Activated CD8-positive, alpha-beta memory T cell treated with anti-CD3 and anti-CD28 coated beads, Interleukin-2, amount 50 U/mL, for 48 hours (primary cell): ENCODE data around the gene PTPRG.

ENCODE experiments used
- DNase-seq: peaks from one replicate; pipeline ENCODE4 v3.0.0-alpha.2; 2020

PTPRG gene

GRCh38 chr3:61663356-61664104, 102.2 kb downstream of the PTPRG start:
- DNase-seq: no peak

- DNase-seq: no peak
Measured at GRCh38 chr3:61664105-61664482, 102.7 kb downstream of the PTPRG start.

- DNase-seq: no peak
Measured at GRCh38 chr3:61665121-61665520, 103.8 kb downstream of the PTPRG start.

- DNase-seq: no peak
Measured at GRCh38 chr3:61665987-61666386, 104.6 kb downstream of the PTPRG start.

- no peak for DNase-seq
Measured at GRCh38 chr3:61666615-61667330, 105.4 kb downstream of the PTPRG start.

- no peak for DNase-seq
Measured at GRCh38 chr3:61667383-61667782, 106.0 kb downstream of the PTPRG start.

GRCh38 chr3:61667814-61668213, 106.4 kb downstream of the PTPRG start:
- DNase-seq: no peak

GRCh38 chr3:61668317-61668864, 107.0 kb downstream of the PTPRG start:
- no peak for DNase-seq

- DNase-seq: no peak
Measured at GRCh38 chr3:61669203-61669602, 107.8 kb downstream of the PTPRG start.

- no peak for DNase-seq
Measured at GRCh38 chr3:61669668-61670299, 108.4 kb downstream of the PTPRG start.

GRCh38 chr3:61673651-61674050, 112.3 kb downstream of the PTPRG start:
- no peak for DNase-seq

- DNase-seq: no peak
Measured at GRCh38 chr3:61674596-61674995, 113.2 kb downstream of the PTPRG start.

GRCh38 chr3:61679026-61679425, 117.7 kb downstream of the PTPRG start:
- DNase-seq: no peak

- DNase-seq: no peak
Measured at GRCh38 chr3:61680617-61681016, 119.2 kb downstream of the PTPRG start.

GRCh38 chr3:61681636-61682035, 120.3 kb downstream of the PTPRG start:
- no peak for DNase-seq

- DNase-seq: no peak
Measured at GRCh38 chr3:61682671-61683548, 121.5 kb downstream of the PTPRG start.

- DNase-seq: no peak
Measured at GRCh38 chr3:61683549-61684236, 122.3 kb downstream of the PTPRG start.

GRCh38 chr3:61684386-61684785, 123.0 kb downstream of the PTPRG start:
- DNase-seq: no peak

- DNase-seq: no peak
Measured at GRCh38 chr3:61685755-61686154, 124.4 kb downstream of the PTPRG start.

GRCh38 chr3:61686228-61686648, 124.9 kb downstream of the PTPRG start:
- DNase-seq: no peak

- no peak for DNase-seq
Measured at GRCh38 chr3:61687206-61687605, 125.8 kb downstream of the PTPRG start.
